Right atrium auricular region (tissue), 2 donors: ENCODE measurements around the gene FNDC5. TPM values are rescaled to one million over a fixed set of nuclear protein-coding genes. Genes with fewer than 3 reads are reported as not detected.

Experiments
- DNase-seq: peaks from one replicate; pipeline ENCODE4 v3.0.0-alpha.2; 2019; ENCODE audit warnings: low spot score
- H3K27ac ChIP-seq, 2 donors: fragments of 200-600 bp; sonication (generic); 1 replicate in 1 of 2; 2 replicates in 1 of 2; pipeline ENCODE4 v1.5.1; 2016 to 2019
- H3K27me3 ChIP-seq, 2 donors: fragments of 200-600 bp; sonication (generic); one replicate each; pipeline versions ENCODE4 v1.5.1 to v1.6.0; 2017 to 2019
- H3K36me3 ChIP-seq: fragments of 200-600 bp; sonication (generic); one replicate; pipeline ENCODE4 v1.5.1; 2016
- H3K4me1 ChIP-seq, 2 donors: fragments of 200-600 bp; sonication (generic); one replicate each; pipeline versions ENCODE4 v1.5.1 to v1.6.0; 2017 to 2019
- H3K4me3 ChIP-seq, 2 donors: fragments of 200-600 bp; sonication (generic); 1 replicate in 1 of 2; 2 replicates in 1 of 2; pipeline ENCODE4 v1.5.1; 2017 to 2019; ENCODE audit warnings: mild to moderate bottlenecking in 1 of 2, moderate library complexity in 1 of 2
- H3K9me3 ChIP-seq, 2 donors: fragments of 200-600 bp; sonication (generic); one replicate each; pipeline ENCODE4 v1.5.1; 2019
- total RNA-seq, 2 donors: library from RNA; depleted of rRNA; stranded (reverse); fragments of >200 nt; gene quantifications; one replicate each; pipeline ENCODE4 v1.1.0, GENCODE V29; 2016
- TF ChIP-seq, protein P1 (sequence below), 2 donors: fragments of 200-600 bp; sonication (generic); IDR thresholded peaks; one replicate each; pipeline ENCODE4 v1.5.1; 2019; ENCODE audit warnings: antibody characterized with exemption in 2 of 2

FNDC5 gene
- total RNA-seq, 2 donors from 2014 or later: 68.3 to 112 TPM

DNA sequence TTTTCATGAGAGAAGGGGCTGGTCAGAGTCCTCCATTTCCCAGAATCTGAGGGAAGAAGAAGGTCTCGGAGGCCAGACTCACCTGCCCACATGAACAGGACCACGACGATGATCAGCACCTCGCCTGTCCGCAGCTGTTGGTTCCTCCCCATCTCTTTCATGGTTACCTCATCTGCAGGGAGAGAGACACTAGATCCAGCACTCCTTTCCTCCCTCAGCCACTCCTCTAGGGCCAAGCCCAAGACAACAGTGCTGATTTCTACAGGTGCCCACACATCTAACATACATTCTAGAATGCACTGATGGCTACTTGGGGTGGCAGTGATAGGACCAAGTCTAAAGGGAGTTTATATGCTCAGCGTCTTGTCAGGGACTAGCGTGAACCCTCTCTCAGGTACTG is 3.0 kb downstream of the FNDC5 start:
- Histone ChIP-seq H3K4me1 (peaks cover 0 to 55% of the 10 kb centered on the region in 2 donors), H3K27ac (no peak overlapping the region), H3K9me3 (no peaks in the 10 kb centered on the region), H3K36me3 (peaks cover 10% of the 10 kb centered on the region), H3K27me3 (no peaks in the 10 kb centered on the region), H3K4me3 (no peak overlapping the region)
- DNase-seq: no peak
- TF ChIP-seq, protein P1, sequence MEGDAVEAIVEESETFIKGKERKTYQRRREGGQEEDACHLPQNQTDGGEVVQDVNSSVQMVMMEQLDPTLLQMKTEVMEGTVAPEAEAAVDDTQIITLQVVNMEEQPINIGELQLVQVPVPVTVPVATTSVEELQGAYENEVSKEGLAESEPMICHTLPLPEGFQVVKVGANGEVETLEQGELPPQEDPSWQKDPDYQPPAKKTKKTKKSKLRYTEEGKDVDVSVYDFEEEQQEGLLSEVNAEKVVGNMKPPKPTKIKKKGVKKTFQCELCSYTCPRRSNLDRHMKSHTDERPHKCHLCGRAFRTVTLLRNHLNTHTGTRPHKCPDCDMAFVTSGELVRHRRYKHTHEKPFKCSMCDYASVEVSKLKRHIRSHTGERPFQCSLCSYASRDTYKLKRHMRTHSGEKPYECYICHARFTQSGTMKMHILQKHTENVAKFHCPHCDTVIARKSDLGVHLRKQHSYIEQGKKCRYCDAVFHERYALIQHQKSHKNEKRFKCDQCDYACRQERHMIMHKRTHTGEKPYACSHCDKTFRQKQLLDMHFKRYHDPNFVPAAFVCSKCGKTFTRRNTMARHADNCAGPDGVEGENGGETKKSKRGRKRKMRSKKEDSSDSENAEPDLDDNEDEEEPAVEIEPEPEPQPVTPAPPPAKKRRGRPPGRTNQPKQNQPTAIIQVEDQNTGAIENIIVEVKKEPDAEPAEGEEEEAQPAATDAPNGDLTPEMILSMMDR (IDR thresholded peaks at IDR 0.05): no peak

DNA sequence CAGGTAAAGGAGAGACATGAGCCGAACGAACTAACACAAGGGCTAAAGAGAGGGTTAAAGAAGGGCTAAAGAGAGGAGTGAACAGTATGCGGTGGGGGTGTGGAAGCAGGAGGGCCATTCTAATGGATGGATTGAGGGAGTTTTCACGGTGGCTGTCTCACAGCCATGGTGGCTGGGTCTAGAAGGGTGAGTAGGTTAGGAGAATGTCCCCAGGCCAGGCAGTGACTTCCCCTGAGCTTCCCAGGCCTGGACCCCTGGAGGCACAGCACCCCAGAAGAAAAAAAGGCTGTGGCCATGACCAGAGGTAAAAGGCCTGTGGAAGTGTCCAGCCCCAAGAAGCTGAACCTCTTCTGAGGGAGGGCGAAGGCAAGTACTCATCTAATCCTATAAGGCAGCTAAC is 3.6 kb downstream of the FNDC5 start:
- no peak overlapping the region for H3K4me3 ChIP-seq
- no peak for DNase-seq
- peaks cover 0 to 51% of the 10 kb centered on the region in 2 donors for H3K4me1 ChIP-seq
- H3K27ac ChIP-seq: no peak overlapping the region
- peaks cover 16% of the 10 kb centered on the region for H3K36me3 ChIP-seq
- H3K27me3 ChIP-seq: no peaks in the 10 kb centered on the region
- H3K9me3 ChIP-seq: no peaks in the 10 kb centered on the region
- TF ChIP-seq, protein P1 (IDR thresholded peaks at IDR 0.05): no peak

DNA sequence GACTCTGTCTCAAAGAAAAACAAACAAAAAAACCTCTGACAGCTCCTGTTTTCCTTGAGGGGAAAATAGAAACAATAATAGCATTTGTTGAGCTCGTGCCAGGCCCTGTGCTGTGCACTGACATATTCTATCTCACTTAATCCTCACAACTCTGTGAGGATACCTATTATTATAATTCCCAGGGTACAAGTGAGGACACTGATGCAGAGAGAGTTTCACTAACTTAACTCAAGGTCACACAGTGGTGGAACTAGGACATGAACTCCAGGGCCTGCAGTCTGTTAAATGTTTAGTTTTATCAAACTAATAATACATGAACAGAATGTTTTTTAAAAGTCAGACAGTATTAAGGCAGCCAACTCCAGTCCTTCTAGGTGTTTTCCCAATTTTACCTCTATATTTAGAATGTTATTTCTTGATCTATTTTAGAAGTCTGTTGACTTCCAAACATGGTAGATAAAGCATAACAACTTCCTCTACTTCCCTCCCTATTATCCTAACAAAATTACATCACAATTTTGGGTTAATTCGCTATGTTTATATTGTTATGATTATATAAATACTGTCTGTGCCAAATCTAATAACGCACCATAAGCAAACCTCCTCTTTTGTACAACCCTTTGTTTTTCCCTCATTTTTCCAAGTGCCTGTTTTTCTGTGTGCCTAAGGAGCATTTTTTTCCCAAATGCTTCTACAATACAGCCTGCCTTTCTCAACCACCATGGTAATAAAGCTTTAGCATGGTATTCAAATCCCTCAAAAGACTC is 4.9 kb downstream of the FNDC5 start:
- TF ChIP-seq, protein P1 (IDR thresholded peaks at IDR 0.05): no peak
- Histone ChIP-seq H3K9me3 (no peaks in the 10 kb centered on the region), H3K27ac (peak overlapping the region; percentile 40 to 51), H3K4me1 (peaks cover 0 to 50% of the 10 kb centered on the region in 2 donors), H3K4me3 (no peak overlapping the region), H3K27me3 (no peaks in the 10 kb centered on the region), H3K36me3 (peaks cover 20% of the 10 kb centered on the region)
- DNase-seq: no peak

DNA sequence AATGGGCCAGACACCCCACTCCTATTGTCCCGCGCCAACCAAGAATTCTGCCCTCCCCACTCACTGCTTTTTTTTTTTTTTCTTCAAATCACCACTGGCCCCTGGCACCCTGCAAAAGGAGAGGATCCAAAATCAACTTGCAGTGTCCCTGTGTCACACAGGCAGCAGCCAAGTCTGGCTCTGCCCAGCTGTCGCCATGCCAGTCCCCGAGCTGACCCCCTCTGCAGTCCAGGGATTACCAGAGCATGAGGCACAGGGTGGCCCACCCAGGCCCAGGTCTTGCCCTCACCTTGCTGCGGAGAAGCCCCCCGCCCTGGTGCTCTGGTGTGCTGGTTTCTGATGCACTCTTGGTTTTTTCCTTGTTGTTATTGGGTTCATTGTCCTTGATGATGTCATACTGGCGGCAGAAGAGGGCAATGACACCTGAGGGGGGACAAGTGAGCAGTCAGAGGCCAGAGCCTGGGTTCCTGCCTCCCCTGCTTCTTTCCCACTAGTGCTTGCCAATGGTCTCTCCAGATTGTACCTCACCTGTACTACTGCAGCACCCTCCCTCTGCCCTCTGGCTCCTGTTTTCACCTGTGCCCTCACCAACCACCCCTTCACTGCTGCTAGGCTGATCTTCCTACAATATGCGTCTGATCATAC is 6.2 kb downstream of the FNDC5 start:
- Histone ChIP-seq H3K36me3 (peaks cover 20% of the 10 kb centered on the region), H3K9me3 (no peaks in the 10 kb centered on the region), H3K27ac (peak overlapping the region; percentile 40 to 51), H3K4me3 (no peak overlapping the region), H3K27me3 (no peaks in the 10 kb centered on the region), H3K4me1 (peaks cover 0 to 41% of the 10 kb centered on the region in 2 donors)
- DNase-seq: no peak
- TF ChIP-seq, protein P1 (IDR thresholded peaks at IDR 0.05): no peak

DNA sequence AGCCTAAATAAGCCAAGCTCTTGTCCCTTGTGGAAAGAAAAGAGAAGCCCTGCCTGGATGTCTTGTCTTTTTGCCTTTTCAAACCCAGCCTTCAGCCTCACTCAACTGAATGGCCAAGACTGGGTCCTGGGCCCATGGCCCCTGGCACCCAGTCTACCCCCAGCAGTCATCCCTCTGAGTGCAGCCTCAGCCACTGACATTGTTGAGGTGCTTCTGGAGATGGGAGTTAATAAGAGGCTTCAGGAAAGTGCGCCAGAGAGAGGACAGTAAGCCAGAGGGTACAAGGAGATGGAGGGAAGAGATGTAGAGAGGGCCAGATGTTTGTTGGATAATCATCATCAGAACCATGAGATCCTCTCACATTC is 6.8 kb downstream of the FNDC5 start:
- Histone ChIP-seq H3K36me3 (peaks cover 20% of the 10 kb centered on the region), H3K27ac (peak overlapping the region; percentile 40 to 51), H3K27me3 (no peaks in the 10 kb centered on the region), H3K4me1 (peaks cover 0 to 40% of the 10 kb centered on the region in 2 donors), H3K4me3 (no peak overlapping the region), H3K9me3 (no peaks in the 10 kb centered on the region)
- TF ChIP-seq, protein P1 (IDR thresholded peaks at IDR 0.05): no peak
- no peak for DNase-seq
